Psoas muscle (tissue), 8 donors: ENCODE results near the gene NR6A1. TPM values are rescaled to one million over a fixed set of nuclear protein-coding genes. Genes with fewer than 3 reads are reported as not detected.

Source experiments
- ATAC-seq, 4 donors: fragments of 200-7000 bp; cut with Tn5 transposase; one replicate each; pipeline ENCODE4 v1.9.1; 2020; ENCODE audit warnings: moderate library complexity in 3 of 4, mild to moderate bottlenecking in 2 of 4
- DNase-seq, 2 donors: peaks; one replicate each; pipeline ENCODE4 v3.0.0-alpha.2; 2020
- H3K27ac ChIP-seq: fragments of 200-600 bp; one replicate; pipeline ENCODE4 v1.8.0; 2022
- H3K27me3 ChIP-seq, 3 donors: fragments of 200-600 bp in 1 of 3; one replicate each; pipeline versions ENCODE4 v1.6.1 to v1.8.0; 2013 to 2022; ENCODE audit warnings: low read length in 2 of 3, mild to moderate bottlenecking in 2 of 3, moderate library complexity in 1 of 3; ENCODE audit not compliant: insufficient read depth in 3 of 3
- H3K36me3 ChIP-seq, 2 donors: fragments of 200-600 bp in 1 of 2; one replicate each; pipeline versions ENCODE4 v1.6.1 to v1.8.0; 2013 to 2022; ENCODE audit warnings: low read depth in 1 of 2, mild to moderate bottlenecking in 1 of 2, moderate library complexity in 1 of 2; ENCODE audit not compliant: insufficient read depth in 1 of 2
- H3K4me1 ChIP-seq: fragments of 200-600 bp; one replicate; pipeline ENCODE4 v1.8.0; 2022
- H3K4me3 ChIP-seq: fragments of 200-600 bp; one replicate; pipeline ENCODE4 v1.8.0; 2022; ENCODE audit warnings: mild to moderate bottlenecking
- H3K9me3 ChIP-seq: fragments of 200-600 bp; one replicate; pipeline ENCODE4 v1.8.0; 2022
- WGBS, 3 donors: extraction: QIAGEN DNeasy Blood & Tissue Kit; methylation state at CpG; one replicate each; pipeline versions ENCODE4 v1.1.6 to v1.1.7; 2013; 5-methylcytosine and 5-hydroxymethylcytosine counted together
- intact Hi-C, 2 donors: fragments of 100-400 bp; cut with DNase I; formaldehyde crosslinking; loops; one replicate each; pipeline versions ENCODE4 v1.11.0 to v1.14.2; 2022
- polyA plus RNA-seq, 3 donors: library from polyadenylated mRNA; stranded (reverse); fragments of 200-250 nt; gene quantifications; one replicate each; pipeline ENCODE4 v1.2.3, GENCODE V29; 2013
- total RNA-seq, 4 donors: library from RNA; stranded (reverse); fragmentation: NEBNext Ultra II Directional in 2 of 4; extraction: Animal tissue kit (Norgen Biotek cat#: 25700) in 2 of 4; gene quantifications; one replicate each; pipeline versions ENCODE4 v1.2.1 to v1.2.4, GENCODE V29; 2021 to 2023
- TF ChIP-seq, protein P1 (sequence below): fragments of 200-600 bp; IDR thresholded peaks from one replicate; pipeline ENCODE4 v1.8.0; 2022; ENCODE audit warnings: antibody characterized with exemption
- donor health status: healthy with polysubstance abuse.
- donor health status: DM: no; HTN: no; CAD: no; lungs with moderate emphysema.
- donor health status: Bipolar disorder and iron deficiency.
- donor health status: healthy.
- donor health status: DM: yes; HTN: yes; CAD: no.
- donor health status: DM: no; HTN: no; CAD: no.
- donor health status: DM: no; HTN: no; CAD: no.
- donor health status: DM: yes; HTN: yes; CAD: no.

The NR6A1 gene
- total and polyA plus RNA-seq, 7 donors, result 0.32 to 2.6 (median 0.70) TPM

DNA sequence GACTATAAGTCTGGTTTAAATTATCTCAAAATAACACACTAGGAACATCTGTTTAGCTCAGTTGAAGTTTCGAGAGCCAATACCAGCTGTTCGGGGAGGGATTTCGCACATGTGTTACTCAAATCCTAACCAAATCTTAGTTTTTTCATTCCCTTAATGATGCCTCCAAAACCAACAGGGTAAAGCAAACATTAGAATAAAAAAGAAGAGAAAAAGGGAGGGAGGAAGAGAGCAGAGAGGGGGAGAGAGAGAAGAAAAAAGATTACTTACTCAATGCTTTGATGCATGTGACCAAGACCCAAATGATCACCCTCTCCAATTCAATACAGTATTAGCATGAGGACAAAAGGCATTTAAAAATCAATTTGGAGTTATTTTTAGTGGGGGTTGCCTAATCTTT, 177.9 kb downstream of the NR6A1 start:
- Histone ChIP-seq H3K9me3 (no peaks in the 10 kb centered on the region), H3K27me3 (no peaks in the 10 kb centered on the region), H3K27ac (no peak overlapping the region), H3K4me1 (no peaks in the 10 kb centered on the region), H3K36me3 (no peaks in the 10 kb centered on the region), H3K4me3 (no peak overlapping the region)
- TF ChIP-seq, protein P1, sequence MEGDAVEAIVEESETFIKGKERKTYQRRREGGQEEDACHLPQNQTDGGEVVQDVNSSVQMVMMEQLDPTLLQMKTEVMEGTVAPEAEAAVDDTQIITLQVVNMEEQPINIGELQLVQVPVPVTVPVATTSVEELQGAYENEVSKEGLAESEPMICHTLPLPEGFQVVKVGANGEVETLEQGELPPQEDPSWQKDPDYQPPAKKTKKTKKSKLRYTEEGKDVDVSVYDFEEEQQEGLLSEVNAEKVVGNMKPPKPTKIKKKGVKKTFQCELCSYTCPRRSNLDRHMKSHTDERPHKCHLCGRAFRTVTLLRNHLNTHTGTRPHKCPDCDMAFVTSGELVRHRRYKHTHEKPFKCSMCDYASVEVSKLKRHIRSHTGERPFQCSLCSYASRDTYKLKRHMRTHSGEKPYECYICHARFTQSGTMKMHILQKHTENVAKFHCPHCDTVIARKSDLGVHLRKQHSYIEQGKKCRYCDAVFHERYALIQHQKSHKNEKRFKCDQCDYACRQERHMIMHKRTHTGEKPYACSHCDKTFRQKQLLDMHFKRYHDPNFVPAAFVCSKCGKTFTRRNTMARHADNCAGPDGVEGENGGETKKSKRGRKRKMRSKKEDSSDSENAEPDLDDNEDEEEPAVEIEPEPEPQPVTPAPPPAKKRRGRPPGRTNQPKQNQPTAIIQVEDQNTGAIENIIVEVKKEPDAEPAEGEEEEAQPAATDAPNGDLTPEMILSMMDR, result no peak
- DNase-seq, result no peak
- ATAC-seq, result no peak
- intact Hi-C loops, result no loop called here
- 61 to 87% (median 76%) methylated on average over 3 of the region's 3 CpGs for WGBS, 3 donors

DNA sequence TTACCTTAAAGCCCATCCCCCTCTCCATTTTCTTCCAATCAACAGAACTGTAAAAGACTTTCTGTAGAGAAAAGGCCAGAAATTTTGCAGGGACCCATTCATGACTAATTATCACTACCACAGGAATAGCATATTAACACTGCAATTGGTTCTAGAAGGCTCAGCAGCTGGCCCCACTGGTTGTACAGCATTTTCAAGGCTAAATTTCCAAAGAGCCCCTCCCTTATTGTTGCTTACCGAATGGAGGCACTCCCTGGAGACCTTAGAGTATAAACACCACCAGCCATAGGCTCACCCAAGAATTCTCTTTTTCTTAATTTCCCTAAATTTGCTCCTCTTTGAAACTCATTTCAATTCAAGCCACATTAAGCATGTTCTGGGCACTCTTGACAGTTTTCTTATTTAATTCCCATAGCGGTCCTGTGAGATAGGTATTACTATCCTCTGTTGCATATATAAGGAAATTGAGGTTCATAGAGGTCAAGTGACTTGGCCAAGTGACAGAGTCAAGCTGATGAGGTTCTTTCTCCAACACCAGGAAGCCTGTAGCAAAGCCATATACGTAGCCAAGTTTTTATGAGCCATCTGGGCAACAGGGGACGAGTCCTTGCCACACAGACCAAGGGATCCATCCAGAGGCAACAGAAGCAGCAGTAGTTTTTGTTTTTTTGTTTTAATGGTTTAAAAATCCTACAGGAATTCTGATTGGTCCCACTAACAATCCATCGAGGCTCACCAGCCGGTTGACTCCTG, 180.0 kb downstream of the NR6A1 start:
- no peak overlapping the region for H3K4me3 ChIP-seq
- H3K36me3 ChIP-seq, result no peaks in the 10 kb centered on the region
- 55 to 62% (median 60%) methylated on average over 6 of the region's 6 CpGs for WGBS, 3 donors
- ATAC-seq, result no peak
- H3K9me3 ChIP-seq, result no peaks in the 10 kb centered on the region
- TF ChIP-seq, protein P1, result no peak
- no peak overlapping the region for H3K27ac ChIP-seq
- H3K27me3 ChIP-seq, result no peaks in the 10 kb centered on the region
- DNase-seq, result no peak
- intact Hi-C loops, result no loop called here
- no peaks in the 10 kb centered on the region for H3K4me1 ChIP-seq

DNA sequence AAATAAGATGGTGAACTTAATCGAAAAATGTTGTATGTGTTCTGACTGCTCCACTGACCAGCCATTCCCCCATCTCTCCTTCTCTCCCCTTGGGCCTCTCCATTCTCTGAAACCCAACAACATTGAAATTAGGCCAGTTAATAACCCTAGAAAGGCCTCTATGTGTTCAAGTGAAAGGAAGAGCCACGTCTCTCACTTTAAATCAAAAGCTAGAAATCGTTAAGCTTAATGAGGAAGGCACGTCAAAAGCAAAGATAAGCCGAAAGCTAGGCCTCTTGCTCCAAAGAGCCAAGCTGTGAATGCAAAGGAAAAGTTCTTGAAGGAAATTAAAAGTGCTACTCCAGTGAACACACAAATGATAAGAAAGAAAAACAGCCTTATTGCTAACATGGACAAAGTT, 186.5 kb downstream of the NR6A1 start:
- no peak overlapping the region for H3K4me3 ChIP-seq
- DNase-seq (no peak), ATAC-seq (no peak)
- TF ChIP-seq, protein P1, result no peak
- 89 to 90% (median 90%) methylated on average over 5 of the region's 5 CpGs for WGBS, 3 donors
- no peak overlapping the region for H3K27ac ChIP-seq
- intact Hi-C loops, result no loop called here
- no peaks in the 10 kb centered on the region for H3K27me3 ChIP-seq
- no peaks in the 10 kb centered on the region for H3K4me1 ChIP-seq
- no peaks in the 10 kb centered on the region for H3K36me3 ChIP-seq
- H3K9me3 ChIP-seq, result no peaks in the 10 kb centered on the region

DNA sequence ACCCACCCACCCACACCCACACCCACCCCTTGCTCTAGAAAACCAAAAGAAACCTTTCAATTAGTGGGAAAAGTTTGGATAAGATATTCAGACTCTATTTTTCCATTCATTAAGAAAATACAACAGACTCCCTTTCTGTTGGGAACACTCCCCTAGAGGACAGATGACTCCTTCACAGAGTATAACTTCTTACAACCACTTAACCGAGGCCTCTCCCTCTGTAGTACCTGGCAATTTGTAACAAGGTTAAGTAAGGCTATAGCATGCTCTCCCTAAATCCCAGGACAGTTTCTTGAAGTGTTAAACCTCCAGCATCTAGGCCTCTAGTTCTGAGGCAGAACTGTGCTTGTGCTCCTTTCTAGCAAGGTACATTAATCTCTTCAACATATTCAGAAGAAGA, 188.0 kb downstream of the NR6A1 start:
- intact Hi-C loops, result no loop called here
- TF ChIP-seq, protein P1, result no peak
- no peaks in the 10 kb centered on the region for H3K9me3 ChIP-seq
- H3K27me3 ChIP-seq, result no peaks in the 10 kb centered on the region
- no peak for ATAC-seq
- H3K36me3 ChIP-seq, result no peaks in the 10 kb centered on the region
- H3K4me1 ChIP-seq, result no peaks in the 10 kb centered on the region
- H3K27ac ChIP-seq, result no peak overlapping the region
- 55 to 74% (median 56%) methylated on average over 1 of the region's 1 CpG for WGBS, 3 donors
- no peak overlapping the region for H3K4me3 ChIP-seq
- DNase-seq, result no peak

DNA sequence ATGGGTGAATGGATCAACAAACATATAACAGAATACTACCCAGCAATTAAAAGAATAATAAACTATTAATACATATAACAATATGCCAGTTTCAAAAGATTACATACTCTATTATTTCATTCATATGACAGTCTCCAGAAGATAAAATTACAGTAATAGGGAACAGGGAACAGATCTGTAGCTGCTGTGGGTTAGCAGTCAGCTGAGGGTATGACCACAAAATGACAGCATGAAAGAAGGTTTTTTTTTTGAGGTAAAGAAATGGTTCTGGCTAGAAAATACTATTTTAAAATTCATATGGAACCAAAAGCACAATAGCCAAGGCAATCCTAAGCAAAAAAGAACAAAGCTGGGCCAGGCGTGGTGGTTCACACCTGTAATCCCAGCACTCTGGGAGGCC, 190.9 kb downstream of the NR6A1 start:
- Histone ChIP-seq H3K9me3 (no peaks in the 10 kb centered on the region), H3K4me1 (no peaks in the 10 kb centered on the region), H3K36me3 (no peaks in the 10 kb centered on the region), H3K27me3 (no peaks in the 10 kb centered on the region), H3K4me3 (no peak overlapping the region), H3K27ac (no peak overlapping the region)
- DNase-seq (no peak), ATAC-seq (no peak)
- TF ChIP-seq, protein P1, result no peak
- WGBS, 3 donors, result 84 to 98% (median 96%) methylated on average over 1 of the region's 1 CpG
- intact Hi-C loops, result no loop called here
